GM19463 (cell line): ENCODE measurements around the gene DPH6.
"Not testable (repeated sequence)": the region's sequence is repeated elsewhere in the genome, so short reads cannot be mapped to it uniquely, and the experiment has no call there.

ENCODE experiments used
- ATAC-seq: cut with Tn5 transposase; IDR thresholded peaks from one replicate; pipeline ENCODE4 v1.9.1; 2021; ENCODE audit warnings: mild to moderate bottlenecking, moderate library complexity; ENCODE audit not compliant: unreplicated experiment

DPH6 gene

GRCh38 chr15:35441279-35441678, 104.7 kb downstream of the DPH6 start:
- not testable (repeated sequence) for ATAC-seq

DNA sequence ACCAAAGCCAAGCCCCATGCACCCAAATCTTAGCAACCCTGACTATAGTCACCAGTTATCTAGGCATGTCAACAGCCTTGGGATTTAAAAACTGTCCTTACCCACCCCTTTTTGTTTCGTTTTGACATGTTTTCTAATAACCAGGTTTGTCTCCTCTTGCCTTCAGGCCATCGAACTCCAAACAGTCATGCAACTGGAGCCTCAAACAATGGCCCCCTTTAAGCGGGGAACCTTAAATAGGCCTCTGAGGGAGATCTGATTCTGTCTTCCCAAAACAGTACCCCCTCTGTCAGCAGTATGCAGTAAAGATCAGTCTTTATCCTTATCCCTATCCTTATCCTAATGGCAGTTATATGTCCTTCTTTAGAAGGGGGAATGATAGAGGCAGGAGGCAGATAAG, 105.7 kb downstream of the DPH6 start:
- no peak for ATAC-seq

DNA sequence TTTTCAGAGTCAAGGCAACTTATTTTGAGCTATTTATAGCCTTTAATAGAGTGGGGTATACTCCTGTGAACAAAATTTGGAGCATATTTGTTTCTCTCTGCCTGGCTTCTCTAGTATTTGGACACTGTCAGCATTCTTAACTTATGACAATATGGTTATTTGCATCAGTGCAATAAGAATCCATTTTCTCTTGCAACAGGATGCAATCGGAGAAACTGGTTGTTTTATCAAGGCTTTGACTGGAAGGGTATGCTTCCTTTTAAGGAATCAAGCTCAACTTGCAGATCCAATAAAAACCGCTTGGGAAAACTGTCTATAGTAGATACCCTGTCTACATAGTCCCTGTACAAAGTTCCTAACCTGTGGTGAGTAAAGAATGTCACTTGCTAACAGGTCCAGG, 106.7 kb downstream of the DPH6 start:
- no peak for ATAC-seq

GRCh38 chr15:35437157-35437556, 108.8 kb downstream of the DPH6 start:
- ATAC-seq, result no peak

DNA sequence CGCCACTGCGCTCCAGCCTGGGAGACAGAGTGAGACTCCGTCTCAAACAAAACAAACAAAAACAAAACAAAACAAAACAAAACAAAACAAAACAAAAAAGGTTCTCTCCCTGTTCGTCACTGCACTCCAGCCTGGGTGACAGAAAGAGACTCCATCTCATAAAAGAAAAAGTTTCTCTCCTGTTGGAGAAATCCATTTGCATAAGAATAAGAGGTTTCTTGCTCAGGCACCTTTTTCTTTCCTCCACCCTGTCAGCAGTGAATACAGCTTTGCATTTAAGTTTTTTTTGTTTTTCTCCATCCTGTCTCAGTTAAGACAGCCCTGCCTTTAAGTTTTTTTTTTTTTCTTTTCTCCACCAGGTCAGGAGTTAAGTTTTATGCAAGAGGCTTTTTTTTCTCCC, 109.5 kb downstream of the DPH6 start:
- ATAC-seq, result no peak

DNA sequence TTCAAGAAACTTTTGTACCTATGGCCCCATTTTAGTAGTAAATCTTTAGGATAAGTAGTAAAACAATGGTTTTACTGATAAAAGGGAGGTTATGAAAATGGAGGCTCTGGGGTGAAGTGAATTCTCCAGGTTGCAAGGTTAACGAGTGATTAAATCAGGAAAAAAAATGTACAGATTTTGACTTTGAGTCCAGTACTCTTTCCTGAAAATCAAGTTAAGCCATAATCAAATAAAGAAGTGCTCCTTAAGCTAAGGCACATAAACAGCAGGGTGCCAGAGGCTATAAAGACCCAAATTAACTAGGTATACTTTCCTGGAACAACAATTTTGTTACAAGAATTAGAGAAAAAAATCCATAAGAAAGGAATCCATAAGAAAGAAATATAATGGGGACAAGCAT, 114.7 kb downstream of the DPH6 start:
- ATAC-seq, result no peak

GRCh38 chr15:35430301-35430700, 115.7 kb downstream of the DPH6 start:
- no peak for ATAC-seq

- ATAC-seq, result no peak
Measured at GRCh38 chr15:35427496-35427895, 118.5 kb downstream of the DPH6 start.

DNA sequence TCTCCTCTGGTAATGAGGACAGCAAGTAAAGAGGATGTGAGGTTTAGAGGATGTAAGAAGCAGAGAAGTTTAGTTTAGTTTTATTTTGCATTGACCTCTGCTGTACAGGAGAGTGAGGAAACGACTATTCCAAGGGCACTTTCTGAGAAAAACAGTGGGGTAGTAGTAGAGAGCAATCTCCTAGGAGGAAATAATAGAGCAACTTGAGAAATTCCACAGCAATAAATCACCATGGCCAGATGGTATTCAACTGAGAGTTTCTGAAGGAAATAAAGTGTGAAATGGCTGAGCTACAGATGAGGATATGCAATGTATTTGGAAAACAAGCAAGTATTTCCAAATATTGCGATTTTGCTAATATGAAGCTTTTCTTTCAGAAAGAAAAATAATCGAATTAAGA, 118.9 kb downstream of the DPH6 start:
- ATAC-seq, result no peak

DNA sequence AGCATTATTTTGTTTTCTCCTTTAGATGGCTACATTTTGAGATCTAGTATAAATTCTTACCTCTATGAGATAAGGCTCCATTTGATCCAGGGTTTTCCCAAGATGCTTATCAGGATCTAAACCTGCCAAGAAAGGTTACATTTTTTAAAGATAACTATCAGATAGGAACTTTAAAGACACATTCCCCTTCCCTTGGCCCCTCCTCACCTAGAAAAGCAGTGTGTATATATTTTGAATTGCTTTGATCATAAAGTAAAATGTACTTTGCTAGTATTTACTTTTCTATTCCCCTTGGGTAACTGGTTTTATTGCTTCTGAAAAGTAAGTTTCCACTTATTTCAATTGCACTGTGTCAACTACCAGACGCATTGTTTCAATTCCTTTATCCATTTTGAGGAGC, 135.2 kb downstream of the DPH6 start:
- no peak for ATAC-seq

DNA sequence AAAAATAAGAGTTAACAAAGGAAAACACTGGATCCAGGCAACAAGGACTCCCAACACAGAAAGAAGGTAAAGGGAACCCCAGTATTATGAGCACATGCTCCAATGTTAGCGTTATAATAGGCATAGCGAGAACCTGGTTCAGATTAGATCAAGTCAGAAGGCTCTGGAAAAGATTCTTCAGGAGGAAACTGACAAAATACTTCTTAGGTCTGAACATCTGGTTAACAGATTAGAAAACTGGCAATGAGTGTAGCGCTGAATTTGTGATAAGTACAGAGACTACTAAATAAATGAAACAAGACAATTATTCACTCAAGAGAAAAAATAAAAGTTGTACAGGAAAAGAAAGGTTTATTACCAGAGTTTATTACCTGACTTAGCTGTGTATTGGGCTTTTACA, 146.1 kb downstream of the DPH6 start:
- no peak for ATAC-seq

DNA sequence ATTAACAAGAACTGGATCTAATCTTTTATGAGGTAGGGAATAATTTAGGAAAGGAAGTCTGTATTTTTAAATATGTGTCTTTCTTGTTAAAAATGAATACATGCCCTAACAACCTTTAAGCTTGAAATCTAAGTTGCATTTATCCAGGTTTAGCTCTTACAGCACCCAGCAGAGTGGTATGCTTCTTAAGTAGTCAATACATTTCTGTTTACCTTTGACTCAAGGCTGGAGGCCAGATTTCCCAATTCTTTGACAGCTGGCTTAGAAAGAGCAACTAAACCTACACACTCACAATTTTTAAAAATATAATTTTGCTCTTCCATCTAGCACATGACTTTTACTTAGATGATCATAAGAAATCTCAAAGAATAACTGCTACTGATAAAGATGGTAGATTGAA, 148.9 kb downstream of the DPH6 start:
- ATAC-seq, result no peak

GRCh38 chr15:35394416-35394815, 151.5 kb downstream of the DPH6 start:
- ATAC-seq, result no peak

DNA sequence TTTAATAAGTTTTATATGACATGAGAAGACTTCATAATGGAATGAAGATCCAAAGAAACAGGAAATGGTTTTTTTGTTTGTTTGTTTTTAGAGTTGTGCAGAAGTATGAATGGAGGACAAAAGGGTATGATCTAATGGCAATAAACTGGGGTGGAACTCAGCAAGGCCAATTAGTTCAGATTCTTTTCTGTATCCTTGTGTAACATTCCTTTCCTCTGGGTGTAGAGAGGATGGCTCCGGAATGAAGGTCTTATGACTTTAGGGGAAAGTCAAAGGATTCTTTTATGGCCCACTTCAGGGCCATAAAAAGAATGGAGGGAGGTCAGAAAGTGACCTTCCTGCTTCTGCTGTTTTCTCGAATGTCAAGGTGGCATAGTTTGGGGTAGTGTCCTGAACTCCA, 152.6 kb downstream of the DPH6 start:
- ATAC-seq, result no peak

- not testable (repeated sequence) for ATAC-seq
Measured at GRCh38 chr15:35391408-35391984, 154.5 kb downstream of the DPH6 start.

DNA sequence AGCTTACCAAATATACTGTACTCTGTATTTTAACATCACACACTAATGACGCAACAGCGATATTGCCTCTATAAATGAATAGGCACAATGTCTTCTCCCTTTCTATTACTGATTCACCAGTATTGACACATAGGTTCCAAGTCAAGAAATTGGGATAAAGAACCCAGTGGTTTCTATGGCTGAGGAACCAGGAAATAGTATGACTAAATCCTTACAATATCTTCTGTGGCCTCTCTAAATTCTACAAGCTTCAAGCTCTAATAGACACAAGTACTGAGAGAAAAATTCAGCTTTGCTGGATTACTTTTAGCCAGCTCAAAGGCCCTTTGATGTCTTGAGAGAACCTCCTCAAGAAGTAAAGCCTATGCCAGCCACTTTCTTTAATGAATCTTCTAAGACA, 162.5 kb downstream of the DPH6 start:
- ATAC-seq, result no peak

DNA sequence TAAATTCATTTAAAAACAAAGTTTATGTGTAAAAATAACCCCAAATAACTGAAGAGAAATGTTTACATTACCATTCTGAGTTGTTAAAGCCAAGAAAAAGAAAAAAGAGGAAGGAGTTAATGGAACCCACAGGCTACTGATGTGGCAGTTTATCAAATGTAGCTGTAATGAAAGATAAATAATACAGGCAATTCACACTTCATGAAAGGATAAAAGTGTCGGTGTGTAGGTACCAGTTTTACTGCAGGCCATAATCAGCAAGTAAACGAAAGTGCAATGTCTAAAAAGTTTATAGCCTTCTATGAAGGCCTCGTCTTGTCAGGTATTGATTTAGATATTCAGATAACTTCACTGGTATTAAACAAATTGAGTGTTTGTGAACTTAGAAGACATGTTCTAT, 164.6 kb downstream of the DPH6 start:
- no peak for ATAC-seq

- no peak for ATAC-seq
Measured at GRCh38 chr15:35379972-35380371, 166.0 kb downstream of the DPH6 start.

- not testable (repeated sequence) for ATAC-seq
Measured at GRCh38 chr15:35378454-35378853, 167.5 kb downstream of the DPH6 start.

- no peak for ATAC-seq
Measured at GRCh38 chr15:35376707-35377106, 169.3 kb downstream of the DPH6 start.

DNA sequence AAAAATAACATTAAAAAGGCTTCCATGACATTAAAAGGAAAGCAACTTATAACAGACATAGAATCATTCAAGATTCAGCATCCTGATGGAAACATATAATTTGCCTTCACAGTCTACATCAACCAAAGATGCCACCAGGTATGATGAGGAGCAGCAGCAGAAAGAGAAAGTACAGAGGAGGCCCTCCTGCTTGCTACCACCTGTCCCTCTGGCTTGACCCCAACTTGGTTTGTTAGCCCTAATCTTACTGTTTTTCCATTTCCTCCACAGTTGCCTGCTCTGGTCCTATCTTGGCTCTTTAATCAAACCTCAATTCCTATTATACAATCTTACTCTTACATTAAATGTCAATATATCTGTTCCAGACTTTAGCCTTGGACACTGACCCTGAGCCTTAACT, 171.3 kb downstream of the DPH6 start:
- no peak for ATAC-seq

GRCh38 chr15:35362195-35362829, 183.7 kb downstream of the DPH6 start:
- no peak for ATAC-seq

GRCh38 chr15:35358824-35359223, 187.1 kb downstream of the DPH6 start:
- ATAC-seq, result no peak
